Measurements from ENCODE around the gene CALHM6. TPM values are rescaled to one million over a fixed set of nuclear protein-coding genes. Genes with fewer than 3 reads are reported as not detected.

The CALHM6 gene
- total RNA-seq, 4 donors from 2014 or later, result 0.76 to 4.1 (median 1.2) TPM; not detected in 1

DNA sequence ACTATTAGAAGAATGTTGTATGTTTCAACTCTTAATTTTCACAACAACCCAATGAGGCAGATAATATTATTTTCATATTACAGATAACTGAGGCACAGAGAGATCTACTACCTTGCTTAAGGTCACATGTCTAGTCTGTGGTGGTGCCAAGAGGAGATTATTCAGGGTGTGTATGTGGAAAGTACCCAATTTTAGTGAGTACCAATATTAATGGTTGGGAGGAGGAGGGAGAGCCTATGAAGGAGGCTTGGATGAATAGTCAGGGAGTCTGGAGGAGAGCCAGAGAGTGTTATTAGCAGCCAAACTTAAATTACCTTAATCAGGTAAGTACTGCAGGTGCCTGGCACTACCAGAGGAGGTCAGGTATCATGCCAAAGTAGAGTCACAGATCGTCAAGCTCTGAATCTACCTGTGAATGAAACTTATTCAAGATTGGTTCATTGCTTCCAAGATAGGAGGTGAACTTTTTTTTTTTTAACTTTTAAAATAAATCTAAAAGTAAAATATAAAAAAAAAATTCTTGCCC, 10.9 kb upstream of the CALHM6 start:
- Histone ChIP-seq H3K36me3 (no peaks in the 10 kb centered on the region), H3K27me3 (no peaks in the 10 kb centered on the region), H3K9me3 (no peaks in the 10 kb centered on the region), H3K27ac (no peak overlapping the region), H3K4me1 (peaks cover 14% of the 10 kb centered on the region), H3K4me3 (no peak overlapping the region)
- DNase-seq (ENCODE audit: low spot score in 2 of 2), result no peak
- TF ChIP-seq POLR2A (IDR thresholded peaks at IDR 0.05) (no peak), POLR2AphosphoS5 (IDR thresholded peaks at IDR 0.05) (no peak), EP300 (IDR thresholded peaks at IDR 0.05) (no peak)
- TF ChIP-seq, protein P1, sequence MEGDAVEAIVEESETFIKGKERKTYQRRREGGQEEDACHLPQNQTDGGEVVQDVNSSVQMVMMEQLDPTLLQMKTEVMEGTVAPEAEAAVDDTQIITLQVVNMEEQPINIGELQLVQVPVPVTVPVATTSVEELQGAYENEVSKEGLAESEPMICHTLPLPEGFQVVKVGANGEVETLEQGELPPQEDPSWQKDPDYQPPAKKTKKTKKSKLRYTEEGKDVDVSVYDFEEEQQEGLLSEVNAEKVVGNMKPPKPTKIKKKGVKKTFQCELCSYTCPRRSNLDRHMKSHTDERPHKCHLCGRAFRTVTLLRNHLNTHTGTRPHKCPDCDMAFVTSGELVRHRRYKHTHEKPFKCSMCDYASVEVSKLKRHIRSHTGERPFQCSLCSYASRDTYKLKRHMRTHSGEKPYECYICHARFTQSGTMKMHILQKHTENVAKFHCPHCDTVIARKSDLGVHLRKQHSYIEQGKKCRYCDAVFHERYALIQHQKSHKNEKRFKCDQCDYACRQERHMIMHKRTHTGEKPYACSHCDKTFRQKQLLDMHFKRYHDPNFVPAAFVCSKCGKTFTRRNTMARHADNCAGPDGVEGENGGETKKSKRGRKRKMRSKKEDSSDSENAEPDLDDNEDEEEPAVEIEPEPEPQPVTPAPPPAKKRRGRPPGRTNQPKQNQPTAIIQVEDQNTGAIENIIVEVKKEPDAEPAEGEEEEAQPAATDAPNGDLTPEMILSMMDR (IDR thresholded peaks at IDR 0.05), result no peak
- 61% methylated on average over 1 of the region's 1 CpG for WGBS

DNA sequence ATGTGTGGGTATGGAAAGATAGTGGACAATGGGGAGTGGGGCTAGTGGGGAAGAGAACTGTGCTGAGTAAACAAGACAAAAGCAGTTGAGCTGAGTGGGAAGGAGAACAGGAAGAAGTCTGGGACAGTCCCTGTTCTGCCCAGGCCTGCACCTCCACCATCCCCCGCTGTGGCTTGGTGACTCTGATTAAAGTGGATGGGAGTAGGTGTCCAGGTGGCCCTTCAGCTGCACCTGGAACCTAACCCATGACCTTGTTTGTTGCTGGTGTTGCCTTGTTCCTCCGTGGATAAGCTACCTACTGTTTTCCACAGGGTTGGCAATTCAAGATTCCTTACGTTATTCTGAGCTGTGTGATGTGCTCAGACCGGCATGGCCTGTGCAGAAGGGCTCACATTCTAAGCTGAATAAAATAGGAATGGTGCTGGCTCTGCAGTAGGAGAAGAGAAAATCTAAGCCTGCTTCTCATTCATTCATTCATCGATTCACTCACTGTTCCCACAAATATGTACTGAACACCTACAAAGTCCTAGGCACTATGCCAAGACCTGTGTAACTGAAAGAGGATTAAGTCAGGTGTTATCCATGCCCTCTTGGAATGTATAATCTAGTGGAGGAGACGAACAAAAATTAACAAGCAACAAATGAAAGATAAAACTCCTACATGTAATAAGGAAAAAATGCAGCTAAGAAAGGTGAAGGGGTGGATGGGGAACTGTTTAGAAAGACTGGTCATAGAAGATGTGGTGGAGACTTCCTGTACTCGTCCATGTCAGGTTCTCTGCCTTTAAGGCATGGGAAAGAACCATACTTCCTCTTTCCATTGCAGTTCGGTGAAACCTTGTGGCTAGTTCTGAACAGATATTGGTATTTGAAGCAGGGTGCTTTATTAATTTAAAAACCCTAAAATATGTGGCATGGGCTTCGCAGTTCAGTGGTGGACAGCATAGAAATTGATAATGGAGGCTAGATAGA, 10.1 kb upstream of the CALHM6 start:
- H3K27ac ChIP-seq, result no peak overlapping the region
- TF ChIP-seq, protein P1 (IDR thresholded peaks at IDR 0.05), result no peak
- no peak for TF ChIP-seq EP300 (IDR thresholded peaks at IDR 0.05)
- TF ChIP-seq POLR2A (IDR thresholded peaks at IDR 0.05), result no peak
- TF ChIP-seq POLR2AphosphoS5 (IDR thresholded peaks at IDR 0.05), result no peak
- H3K4me1 ChIP-seq, result peaks cover 14% of the 10 kb centered on the region
- no peaks in the 10 kb centered on the region for H3K9me3 ChIP-seq
- DNase-seq (ENCODE audit: low spot score in 2 of 2), result no peak
- H3K27me3 ChIP-seq, result no peaks in the 10 kb centered on the region
- WGBS, result 49% methylated on average over 9 of the region's 9 CpGs
- no peaks in the 10 kb centered on the region for H3K36me3 ChIP-seq
- no peak overlapping the region for H3K4me3 ChIP-seq

DNA sequence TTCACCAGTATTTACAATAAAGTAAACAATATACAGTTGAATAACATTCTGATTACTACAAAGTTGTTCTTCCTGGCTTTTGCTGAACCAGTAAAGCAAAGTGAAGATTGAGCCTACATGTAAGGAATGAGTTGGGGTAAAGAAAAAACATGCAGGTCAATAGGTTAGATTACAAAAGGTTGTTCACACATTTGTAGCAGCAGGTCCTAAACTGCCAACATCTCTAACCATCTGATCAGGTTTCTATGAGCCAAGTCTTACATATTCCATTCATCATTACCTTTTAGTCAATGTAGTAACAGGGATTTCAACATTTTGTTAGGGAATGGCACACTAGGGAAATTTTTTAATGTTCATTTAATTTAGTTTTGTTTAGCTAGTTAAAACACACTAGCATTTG, 9.3 kb upstream of the CALHM6 start:
- H3K4me3 ChIP-seq, result no peak overlapping the region
- H3K27ac ChIP-seq, result no peak overlapping the region
- no peaks in the 10 kb centered on the region for H3K36me3 ChIP-seq
- peaks cover 14% of the 10 kb centered on the region for H3K4me1 ChIP-seq
- no peaks in the 10 kb centered on the region for H3K9me3 ChIP-seq
- H3K27me3 ChIP-seq, result no peaks in the 10 kb centered on the region
- DNase-seq (ENCODE audit: low spot score in 2 of 2), result no peak
- TF ChIP-seq POLR2AphosphoS5 (IDR thresholded peaks at IDR 0.05), result no peak
- no peak for TF ChIP-seq POLR2A (IDR thresholded peaks at IDR 0.05)
- no peak for TF ChIP-seq EP300 (IDR thresholded peaks at IDR 0.05)
- TF ChIP-seq, protein P1 (IDR thresholded peaks at IDR 0.05), result no peak

DNA sequence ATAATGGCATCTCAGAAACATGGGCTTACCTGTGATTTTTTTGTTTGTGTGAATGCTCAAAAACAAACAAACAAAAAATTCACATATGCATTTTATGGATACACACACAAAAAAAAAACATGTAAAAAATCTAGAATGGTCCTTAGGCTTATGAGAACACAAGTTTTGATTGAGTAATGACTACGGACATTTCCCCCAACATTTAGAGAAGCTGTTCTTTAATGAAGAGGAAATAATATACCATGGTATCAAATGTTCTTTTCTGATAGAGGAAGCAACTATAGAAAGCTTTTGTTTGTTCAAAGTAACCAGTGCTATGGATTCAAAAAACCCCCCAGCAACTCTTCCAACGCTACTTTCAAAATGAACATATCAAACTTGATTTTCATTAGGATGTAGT, 8.6 kb upstream of the CALHM6 start:
- H3K4me3 ChIP-seq, result no peak overlapping the region
- peaks cover 12% of the 10 kb centered on the region for H3K4me1 ChIP-seq
- TF ChIP-seq POLR2A (IDR thresholded peaks at IDR 0.05), result no peak
- no peak for TF ChIP-seq POLR2AphosphoS5 (IDR thresholded peaks at IDR 0.05)
- TF ChIP-seq, protein P1 (IDR thresholded peaks at IDR 0.05), result no peak
- TF ChIP-seq EP300 (IDR thresholded peaks at IDR 0.05), result no peak
- no peak overlapping the region for H3K27ac ChIP-seq
- DNase-seq (ENCODE audit: low spot score in 2 of 2), result no peak
- 82% methylated on average over 2 of the region's 2 CpGs for WGBS
- H3K36me3 ChIP-seq, result no peaks in the 10 kb centered on the region
- no peaks in the 10 kb centered on the region for H3K9me3 ChIP-seq
- H3K27me3 ChIP-seq, result no peaks in the 10 kb centered on the region

DNA sequence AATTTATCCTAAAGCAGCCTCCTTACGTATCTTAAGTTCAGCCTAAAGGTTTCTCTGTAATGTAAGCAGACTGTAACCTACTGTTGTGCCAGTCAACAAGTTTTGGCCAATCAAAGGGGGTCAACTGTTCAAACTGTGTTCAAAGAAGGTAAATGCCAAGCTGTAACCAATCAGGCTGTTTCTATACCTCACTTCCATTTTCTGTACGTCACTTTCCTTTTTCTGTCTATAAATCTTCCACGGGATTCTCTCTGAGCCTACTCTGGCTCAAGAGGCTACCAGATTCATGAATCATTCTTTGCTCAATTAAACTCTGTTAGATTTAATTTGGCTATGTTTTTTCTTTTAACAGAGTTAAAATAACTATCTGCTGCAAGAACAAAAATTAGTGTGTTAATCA, 5.1 kb upstream of the CALHM6 start:
- 87% methylated on average over 3 of the region's 3 CpGs for WGBS
- H3K27ac ChIP-seq, result no peak overlapping the region
- no peaks in the 10 kb centered on the region for H3K9me3 ChIP-seq
- DNase-seq (ENCODE audit: low spot score in 2 of 2), result no peak
- H3K36me3 ChIP-seq, result no peaks in the 10 kb centered on the region
- TF ChIP-seq, protein P1 (IDR thresholded peaks at IDR 0.05), result no peak
- TF ChIP-seq POLR2A (IDR thresholded peaks at IDR 0.05) (no peak), POLR2AphosphoS5 (IDR thresholded peaks at IDR 0.05) (no peak), EP300 (IDR thresholded peaks at IDR 0.05) (no peak)
- H3K4me3 ChIP-seq, result no peak overlapping the region
- peaks cover 6% of the 10 kb centered on the region for H3K27me3 ChIP-seq
- H3K4me1 ChIP-seq, result peaks cover 2% of the 10 kb centered on the region
